ENCODE data around the gene NPTXR.

DNA sequence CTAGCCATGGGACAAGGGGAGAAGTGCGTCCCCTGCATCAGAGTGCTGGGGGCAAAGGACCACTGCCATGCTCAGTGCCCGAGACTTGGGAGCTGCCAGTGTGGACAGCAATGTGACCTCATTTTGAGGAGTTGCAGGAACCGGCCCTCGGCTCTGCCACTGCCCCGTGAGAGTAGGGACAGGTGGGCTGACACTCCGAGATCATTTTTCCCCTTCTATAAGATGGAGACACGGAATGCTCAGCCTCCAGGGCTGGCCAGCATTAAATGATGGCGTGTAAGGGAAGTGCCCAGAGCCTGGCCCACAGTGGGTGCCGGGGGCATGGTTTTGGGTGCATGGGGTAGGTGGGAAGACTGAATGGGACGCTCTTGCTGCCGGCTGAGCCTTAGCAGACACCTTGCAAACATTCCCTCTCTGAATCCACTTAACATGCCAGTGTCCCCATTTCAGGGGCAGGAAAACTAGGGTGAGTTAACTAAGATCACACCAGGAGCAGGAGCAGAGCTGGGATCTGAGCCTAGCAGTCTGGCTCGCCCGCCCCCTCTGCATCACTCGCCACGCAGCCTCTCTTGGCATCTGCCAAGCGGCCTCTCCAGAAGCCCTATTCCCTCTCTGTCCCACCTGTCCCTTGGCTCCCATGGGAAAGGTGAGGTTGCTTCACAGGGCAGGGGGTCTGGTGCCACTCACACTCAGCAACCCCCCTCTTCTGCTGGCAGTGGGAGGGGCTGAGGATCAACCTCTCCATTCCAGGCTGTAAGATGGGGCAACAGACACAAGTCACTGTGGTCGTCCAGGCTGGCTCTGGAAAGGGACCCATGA lies 13.6 kb downstream of the NPTXR start:
- TF ChIP-seq CTCF (conservative IDR thresholded peaks at IDR 0.05 in 1 of 2, IDR thresholded peaks at IDR 0.05 in 1 of 2; ENCODE audit: low read depth in 1 of 2, low read length in 2 of 2) (no peak), EZH2 (IDR thresholded peaks at IDR 0.05; ENCODE audit: low read length, missing control alignments) (no peak)
